NCI-H187 (cell line): ENCODE measurements around the gene ARHGAP19.

Experiments
- DNase-seq, 2 experiments: peaks; one replicate each; lab custom pipeline; 2025; lab: John Stamatoyannopoulos, UW

The ARHGAP19 gene

GRCh38 chr10:97228775-97229157 lies 63.7 kb downstream of the ARHGAP19 start:
- DNase-seq, result no peak

GRCh38 chr10:97228130-97228774 lies 64.2 kb downstream of the ARHGAP19 start:
- no peak for DNase-seq

GRCh38 chr10:97226398-97226797 lies 66.0 kb downstream of the ARHGAP19 start:
- DNase-seq, result no peak

- no peak for DNase-seq
Observed at GRCh38 chr10:97224483-97225435, 67.7 kb downstream of the ARHGAP19 start.

GRCh38 chr10:97222326-97222961 lies 70.0 kb downstream of the ARHGAP19 start:
- no peak for DNase-seq

GRCh38 chr10:97220355-97220754 lies 72.1 kb downstream of the ARHGAP19 start:
- no peak for DNase-seq

- DNase-seq, result no peak
Observed at GRCh38 chr10:97217299-97217698, 75.1 kb downstream of the ARHGAP19 start.

- DNase-seq, result no peak
Observed at GRCh38 chr10:97215619-97216260, 76.7 kb downstream of the ARHGAP19 start.

GRCh38 chr10:97213431-97213830 lies 79.0 kb downstream of the ARHGAP19 start:
- no peak for DNase-seq

GRCh38 chr10:97211229-97211628 lies 81.2 kb downstream of the ARHGAP19 start:
- no peak for DNase-seq

- peak; percentile 18 to 31 for DNase-seq
Observed at GRCh38 chr10:97210543-97210960, 81.9 kb downstream of the ARHGAP19 start.

GRCh38 chr10:97207756-97208346 lies 84.6 kb downstream of the ARHGAP19 start:
- DNase-seq, result no peak

GRCh38 chr10:97207131-97207530 lies 85.3 kb downstream of the ARHGAP19 start:
- DNase-seq, result no peak

GRCh38 chr10:97204826-97205679 lies 87.4 kb downstream of the ARHGAP19 start:
- no peak for DNase-seq

- DNase-seq, result no peak
Observed at GRCh38 chr10:97203220-97203619, 89.2 kb downstream of the ARHGAP19 start.

- DNase-seq, result no peak
Observed at GRCh38 chr10:97200616-97201015, 91.8 kb downstream of the ARHGAP19 start.

GRCh38 chr10:97199152-97199551 lies 93.3 kb downstream of the ARHGAP19 start:
- DNase-seq, result no peak

GRCh38 chr10:97197030-97197500 lies 95.4 kb downstream of the ARHGAP19 start:
- no peak for DNase-seq

- peak in 1 of 2 experiments; percentile 5 for DNase-seq
Observed at GRCh38 chr10:97196223-97197029, 96.0 kb downstream of the ARHGAP19 start.

GRCh38 chr10:97195706-97196222 lies 96.7 kb downstream of the ARHGAP19 start:
- DNase-seq, result no peak
